ENCODE results near the gene ASIC5. TPM values are rescaled to one million over a fixed set of nuclear protein-coding genes. Genes with fewer than 3 reads are reported as not detected.

Gene ASIC5
- total RNA-seq, 2 experiments from 2014 or later, result not detected

Other genes with a start within 250 kb of the ASIC5 start
- not detected in 2 replicates for gene GUCY1A1, start 199.4 kb downstream of the ASIC5 start, total RNA-seq (2014; rRNA removed; shearing (Covaris generic))
- gene GUCY1A1, start 199.4 kb downstream of the ASIC5 start, total RNA-seq (2022), result not detected in 2 replicates
- gene GUCY1B1, start 107.3 kb downstream of the ASIC5 start, total RNA-seq (2014; rRNA removed; shearing (Covaris generic)), result not detected in 2 replicates
- gene GUCY1B1, start 107.3 kb downstream of the ASIC5 start, total RNA-seq (2022), result not detected in 2 replicates
- gene TDO2, start 37.4 kb upstream of the ASIC5 start, total RNA-seq (2014; rRNA removed; shearing (Covaris generic)), result not detected in 2 replicates
- gene TDO2, start 37.4 kb upstream of the ASIC5 start, total RNA-seq (2022), result not detected in 2 replicates
- 0.05 and 0.92 TPM in 2 replicates for gene CTSO, start 87.6 kb upstream of the ASIC5 start, total RNA-seq (2014; rRNA removed; shearing (Covaris generic))
- 1.8 and 2.0 TPM in 2 replicates for gene CTSO, start 87.6 kb upstream of the ASIC5 start, total RNA-seq (2022)

Measured in OCI-LY7 (cell line).